ENCODE data around the gene MKRN2OS. TPM values are rescaled to one million over a fixed set of nuclear protein-coding genes. Genes with fewer than 3 reads are reported as not detected.

The MKRN2OS gene
- total RNA-seq, 2 donors from 2014 or later: 2.3 TPM; not detected in 1

- H3K27me3 ChIP-seq: no peaks in the 10 kb centered on the region
- DNase-seq: no peak
- intact Hi-C loops (cut with DNase I): no loop called here
- ATAC-seq: no peak
- H3K36me3 ChIP-seq (replicated peaks in 1 of 2; ENCODE audit: insufficient read depth in 1 of 2, low read depth in 2 of 2): peaks cover 4 to 19% of the 10 kb centered on the region in 2 donors
- TF ChIP-seq, protein P1, sequence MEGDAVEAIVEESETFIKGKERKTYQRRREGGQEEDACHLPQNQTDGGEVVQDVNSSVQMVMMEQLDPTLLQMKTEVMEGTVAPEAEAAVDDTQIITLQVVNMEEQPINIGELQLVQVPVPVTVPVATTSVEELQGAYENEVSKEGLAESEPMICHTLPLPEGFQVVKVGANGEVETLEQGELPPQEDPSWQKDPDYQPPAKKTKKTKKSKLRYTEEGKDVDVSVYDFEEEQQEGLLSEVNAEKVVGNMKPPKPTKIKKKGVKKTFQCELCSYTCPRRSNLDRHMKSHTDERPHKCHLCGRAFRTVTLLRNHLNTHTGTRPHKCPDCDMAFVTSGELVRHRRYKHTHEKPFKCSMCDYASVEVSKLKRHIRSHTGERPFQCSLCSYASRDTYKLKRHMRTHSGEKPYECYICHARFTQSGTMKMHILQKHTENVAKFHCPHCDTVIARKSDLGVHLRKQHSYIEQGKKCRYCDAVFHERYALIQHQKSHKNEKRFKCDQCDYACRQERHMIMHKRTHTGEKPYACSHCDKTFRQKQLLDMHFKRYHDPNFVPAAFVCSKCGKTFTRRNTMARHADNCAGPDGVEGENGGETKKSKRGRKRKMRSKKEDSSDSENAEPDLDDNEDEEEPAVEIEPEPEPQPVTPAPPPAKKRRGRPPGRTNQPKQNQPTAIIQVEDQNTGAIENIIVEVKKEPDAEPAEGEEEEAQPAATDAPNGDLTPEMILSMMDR (IDR thresholded peaks at IDR 0.05): no peak
- TF ChIP-seq POLR2A (IDR thresholded peaks at IDR 0.05): no peak
- H3K4me3 ChIP-seq: no peak overlapping the region
- H3K4me1 ChIP-seq: peaks cover 12% of the 10 kb centered on the region
- H3K9me3 ChIP-seq: no peaks in the 10 kb centered on the region
- 96 to 100% methylated on average over 4 of the region's 4 CpGs for WGBS, 2 donors
- no peak overlapping the region for H3K27ac ChIP-seq
Observed at GRCh38 chr3:12590096-12590495, 44.8 kb upstream of the MKRN2OS start.

DNA sequence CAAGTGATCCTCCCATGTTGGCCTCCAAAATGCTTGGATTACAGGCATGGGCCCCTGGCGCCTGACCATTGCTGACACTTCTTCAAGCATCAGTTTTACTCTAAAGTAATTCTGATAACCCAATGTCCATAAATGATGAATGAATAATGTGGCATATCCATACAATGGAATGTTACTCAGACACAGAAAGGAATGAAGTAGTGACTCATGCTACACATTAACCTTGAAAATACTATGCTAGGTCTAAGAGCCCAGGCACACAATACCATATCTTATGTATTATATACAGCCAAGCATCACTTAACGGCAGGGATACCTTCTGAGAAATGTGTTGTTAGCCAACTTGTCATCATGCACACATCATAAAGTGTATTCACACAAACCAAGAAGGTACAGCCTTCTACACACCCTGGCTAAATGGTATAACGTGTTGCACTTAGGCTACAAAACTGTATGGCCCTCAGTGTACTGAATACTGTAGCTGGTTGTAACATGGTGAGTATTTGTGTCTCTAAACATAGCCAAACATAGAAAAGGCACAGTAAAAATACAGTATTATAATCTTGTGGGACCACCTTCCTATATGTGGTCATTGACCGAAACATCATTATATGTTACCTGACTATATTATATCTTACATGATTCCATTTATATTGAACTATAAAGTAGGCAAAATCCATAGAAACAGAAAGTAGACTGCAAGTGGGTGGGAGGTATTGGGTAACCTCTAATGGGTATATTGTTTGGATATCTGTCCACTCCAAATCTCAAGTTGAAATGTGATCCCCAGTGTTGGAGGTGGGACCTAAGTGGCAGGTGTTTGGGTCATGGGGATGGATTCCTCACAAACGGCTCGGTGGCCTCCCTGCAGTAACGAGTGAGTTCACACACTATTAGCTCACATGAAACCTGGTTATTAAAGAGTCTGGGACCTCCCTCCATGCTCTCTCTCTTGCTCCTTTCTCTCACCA lies 43.0 kb upstream of the MKRN2OS start:
- Histone ChIP-seq H3K4me3 (no peak overlapping the region), H3K4me1 (peaks cover 12% of the 10 kb centered on the region), H3K36me3 (replicated peaks in 1 of 2; ENCODE audit: insufficient read depth in 1 of 2, low read depth in 2 of 2) (peaks cover 4 to 33% of the 10 kb centered on the region in 2 donors), H3K27ac (no peak overlapping the region), H3K27me3 (no peaks in the 10 kb centered on the region), H3K9me3 (no peaks in the 10 kb centered on the region)
- no peak for DNase-seq
- TF ChIP-seq POLR2A (IDR thresholded peaks at IDR 0.05): no peak
- TF ChIP-seq, protein P1 (IDR thresholded peaks at IDR 0.05): no peak
- intact Hi-C loops (cut with DNase I): no loop called here
- WGBS, 2 donors: 71 to 82% methylated on average over 7 of the region's 7 CpGs
- no peak for ATAC-seq

DNA sequence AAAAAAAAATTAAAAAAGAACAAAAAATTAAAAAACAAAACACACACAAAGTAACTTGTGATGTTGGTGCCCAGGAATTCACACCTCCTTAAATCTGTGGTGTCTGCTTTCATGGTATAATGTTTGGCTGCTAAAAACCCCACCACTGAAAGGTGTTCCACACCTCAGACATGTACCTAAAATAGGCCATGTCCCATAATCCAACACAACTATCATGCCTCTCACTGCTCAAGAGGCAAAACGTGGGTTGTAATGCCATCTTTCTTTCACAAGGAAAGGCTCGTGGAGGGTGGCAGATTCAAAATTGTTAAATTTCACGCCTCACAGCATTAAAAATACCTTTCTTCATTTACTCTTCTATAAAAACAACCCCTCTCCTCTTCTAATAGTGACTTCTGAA lies 41.1 kb upstream of the MKRN2OS start:
- intact Hi-C loops (cut with DNase I): no loop called here
- H3K36me3 ChIP-seq (replicated peaks in 1 of 2; ENCODE audit: insufficient read depth in 1 of 2, low read depth in 2 of 2): peaks cover 4 to 47% of the 10 kb centered on the region in 2 donors
- no peaks in the 10 kb centered on the region for H3K27me3 ChIP-seq
- no peak overlapping the region for H3K4me3 ChIP-seq
- DNase-seq (no peak), ATAC-seq (no peak)
- WGBS, 2 donors: 73 to 85% methylated on average over 3 of the region's 3 CpGs
- TF ChIP-seq POLR2A (IDR thresholded peaks at IDR 0.05): no peak
- TF ChIP-seq, protein P1 (IDR thresholded peaks at IDR 0.05): no peak
- H3K9me3 ChIP-seq: no peaks in the 10 kb centered on the region
- H3K27ac ChIP-seq: no peak overlapping the region
- H3K4me1 ChIP-seq: no peaks in the 10 kb centered on the region

DNA sequence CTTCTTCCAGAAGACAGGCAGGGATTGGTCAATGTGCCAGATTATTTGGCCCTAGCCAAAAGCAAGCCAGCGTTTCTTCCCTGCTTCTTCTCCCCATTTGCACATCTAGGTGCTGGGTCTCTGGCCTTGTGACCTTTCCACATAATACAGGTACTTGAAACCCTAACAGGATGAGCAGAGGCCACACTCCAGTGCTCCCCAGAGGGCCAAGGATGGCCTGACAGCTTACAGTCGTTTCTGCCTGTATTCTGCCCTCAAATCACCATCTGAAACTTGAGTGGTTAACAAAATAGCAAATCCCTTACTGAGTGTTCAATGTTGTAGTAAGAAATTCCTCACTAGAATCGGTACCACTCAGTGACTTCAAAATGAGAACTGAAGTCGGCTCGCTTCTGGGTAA lies 40.7 kb upstream of the MKRN2OS start:
- Histone ChIP-seq H3K27ac (no peak overlapping the region), H3K27me3 (no peaks in the 10 kb centered on the region), H3K4me3 (no peak overlapping the region), H3K36me3 (replicated peaks in 1 of 2; ENCODE audit: insufficient read depth in 1 of 2, low read depth in 2 of 2) (peaks cover 4 to 47% of the 10 kb centered on the region in 2 donors), H3K4me1 (no peaks in the 10 kb centered on the region), H3K9me3 (no peaks in the 10 kb centered on the region)
- TF ChIP-seq, protein P1 (IDR thresholded peaks at IDR 0.05): no peak
- TF ChIP-seq POLR2A (IDR thresholded peaks at IDR 0.05): no peak
- 73 to 78% methylated on average over 5 of the region's 5 CpGs for WGBS, 2 donors
- ATAC-seq: no peak
- intact Hi-C loops (cut with DNase I): no loop called here
- DNase-seq: no peak

Measured in body of pancreas (tissue), 4 donors.